ENCODE measurements around the gene MITF.

- TF ChIP-seq CTCF (IDR thresholded peaks at IDR 0.05; ENCODE audit: low read depth, low read length, missing input control) (no peak), RXRA (IDR thresholded peaks at IDR 0.05) (no peak), REST (IDR thresholded peaks at IDR 0.05) (no peak), YY1 (IDR thresholded peaks at IDR 0.05) (no peak), ZBTB33 (IDR thresholded peaks at IDR 0.05) (no peak), MAX (IDR thresholded peaks at IDR 0.05) (no peak)
These were observed 14.4 kb upstream of the MITF start for GRCh38 chr3:69724722-69725435.
